GM10266 (cell line): Measurements from ENCODE around the gene ABCA12.

Experiments
- DNase-seq: peaks from one replicate; pipeline ENCODE4 v3.0.0; 2012; ENCODE audit errors: extremely low spot score
- CTCF ChIP-seq: IDR thresholded peaks from 2 replicates; pipeline ENCODE4 v1.5.1; 2012; ENCODE audit warnings: mild to moderate bottlenecking, low read depth; ENCODE audit not compliant: control insufficient read depth, insufficient read depth; ENCODE audit errors: missing control alignments

Gene ABCA12

GRCh38 chr2:215029936-215030335, 108.5 kb downstream of the ABCA12 start:
- TF ChIP-seq CTCF = no peak
- no peak for DNase-seq

DNA sequence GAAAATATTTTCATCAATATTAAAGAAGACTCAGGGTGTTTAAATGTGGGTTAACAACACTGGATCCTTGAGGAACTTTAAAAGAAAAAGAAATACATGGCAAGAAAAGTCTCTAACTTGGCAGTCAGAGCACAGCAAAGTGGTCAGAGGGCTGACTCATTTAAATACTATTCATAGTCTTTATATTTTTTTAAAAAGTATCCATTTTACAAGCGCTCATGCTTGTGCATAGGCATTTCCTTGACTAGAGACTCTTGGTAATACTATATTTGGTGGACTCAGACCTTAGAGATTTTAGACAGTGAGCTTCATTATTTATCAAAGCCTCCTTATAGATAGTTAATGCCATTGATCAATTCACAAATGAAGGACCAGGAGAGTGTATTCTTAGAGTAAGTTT, 110.2 kb downstream of the ABCA12 start:
- no peak for DNase-seq
- no peak for TF ChIP-seq CTCF

- TF ChIP-seq CTCF = no peak
Observed at GRCh38 chr2:215027779-215028178, 110.6 kb downstream of the ABCA12 start.

GRCh38 chr2:215022910-215023309, 115.5 kb downstream of the ABCA12 start:
- TF ChIP-seq CTCF = no peak
- DNase-seq = no peak

More at GRCh38 chr2:215027779-215028178, 110.6 kb downstream of the ABCA12 start:
- DNase-seq = no peak

DNA sequence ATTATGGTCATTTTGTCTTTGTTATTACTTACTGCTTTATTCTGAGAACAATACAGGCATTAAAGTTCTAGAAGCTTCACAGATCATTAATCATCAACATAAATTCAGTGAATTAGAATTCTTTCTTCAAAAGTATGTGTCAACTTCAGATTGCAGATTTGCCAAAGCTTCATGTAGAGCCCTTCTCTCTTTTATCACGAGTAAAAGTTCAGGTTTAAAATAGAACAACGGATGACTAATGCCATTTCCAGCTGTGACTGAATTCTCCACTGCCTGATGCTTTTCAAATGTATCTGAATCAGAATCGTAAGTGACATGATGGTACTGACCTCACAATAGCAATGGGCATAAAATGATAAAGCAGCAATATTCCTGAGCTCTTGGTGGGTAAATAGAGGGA, 116.0 kb downstream of the ABCA12 start:
- TF ChIP-seq CTCF = no peak
- DNase-seq = no peak

GRCh38 chr2:215020283-215020682, 118.1 kb downstream of the ABCA12 start:
- no peak for TF ChIP-seq CTCF
- no peak for DNase-seq

- DNase-seq = no peak
- no peak for TF ChIP-seq CTCF
Observed at GRCh38 chr2:215019521-215020145, 118.8 kb downstream of the ABCA12 start.
